HG03378 (cell line): ENCODE data around the gene VARS2.

Experiments used
- ATAC-seq: cut with Tn5 transposase; IDR thresholded peaks from one replicate; pipeline ENCODE4 v1.9.1; 2021; ENCODE audit warnings: mild to moderate bottlenecking, moderate library complexity; ENCODE audit not compliant: unreplicated experiment

Gene VARS2

GRCh38 chr6:30884521-30885480, 29.2 kb upstream of the VARS2 start:
- ATAC-seq = no peak

DNA sequence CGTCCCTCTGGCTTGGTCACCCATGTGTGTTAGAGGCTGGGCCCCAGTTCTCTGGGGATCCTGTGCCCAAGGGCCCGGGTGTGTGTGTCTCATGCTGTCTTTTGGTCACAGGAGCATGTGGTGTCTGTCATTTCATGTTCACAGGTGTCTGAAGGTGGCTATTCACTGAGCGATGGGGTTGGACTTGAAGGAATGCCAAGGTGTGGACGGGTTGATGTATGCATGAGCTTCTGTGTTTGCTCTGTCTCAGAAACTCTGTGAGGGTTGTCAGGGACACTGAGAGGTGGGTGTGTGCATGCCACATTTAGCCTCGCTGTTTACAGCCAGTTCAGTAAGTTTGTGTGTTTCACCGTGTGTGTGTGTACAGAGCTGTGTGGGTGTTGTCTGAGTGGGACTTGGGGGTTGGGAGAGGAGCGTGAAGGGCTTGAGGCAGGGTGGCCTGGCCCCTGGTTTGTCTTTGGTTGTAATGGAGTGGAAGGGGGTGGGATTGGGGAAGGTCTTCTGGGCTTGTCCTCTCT, 28.5 kb upstream of the VARS2 start:
- no peak for ATAC-seq

- ATAC-seq = no peak
These were observed 27.8 kb upstream of the VARS2 start for GRCh38 chr6:30885999-30886896.

GRCh38 chr6:30886897-30887255, 27.2 kb upstream of the VARS2 start:
- ATAC-seq = no peak

DNA sequence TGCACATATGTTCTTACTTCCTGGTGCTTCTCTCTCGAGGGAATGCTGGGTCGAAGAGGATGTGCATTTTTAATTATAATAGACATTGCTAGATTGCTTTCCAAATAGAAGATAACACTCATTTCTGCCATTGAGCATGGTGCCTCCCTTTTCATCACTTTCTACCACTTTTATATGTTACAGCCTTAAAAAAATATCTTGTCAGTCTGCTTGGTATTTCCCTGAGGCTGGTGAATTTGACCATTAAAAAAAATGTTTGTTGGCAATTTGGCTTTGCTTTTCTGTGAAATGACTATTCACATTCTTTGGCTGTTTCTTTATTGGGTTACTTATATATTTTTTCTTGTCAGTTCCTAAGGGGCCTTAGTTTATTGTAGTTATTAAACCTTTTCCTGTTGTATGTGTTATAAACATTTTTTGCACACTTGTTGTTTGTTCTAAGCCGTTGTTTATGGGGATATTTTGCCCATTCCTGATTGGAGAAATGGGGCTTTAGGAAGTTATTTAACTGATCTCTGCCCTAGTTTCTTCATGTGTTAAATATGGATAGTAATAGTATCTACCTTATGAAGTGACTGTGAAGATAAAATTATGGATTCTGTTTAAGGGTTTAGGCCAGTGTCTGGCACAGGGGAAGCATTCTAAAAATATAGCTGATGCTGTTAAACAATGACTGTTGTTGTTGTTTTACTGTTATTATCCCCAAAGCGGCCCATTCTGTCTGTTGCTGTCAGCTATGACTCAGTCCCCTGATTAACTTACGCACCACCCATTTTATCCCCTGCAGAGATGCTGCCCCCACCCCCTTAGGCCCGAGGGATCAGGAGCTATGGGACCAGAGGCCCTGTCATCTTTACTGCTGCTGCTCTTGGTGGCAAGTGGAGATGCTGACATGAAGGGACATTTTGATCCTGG, 25.9 kb upstream of the VARS2 start:
- ATAC-seq = no peak

- ATAC-seq = no peak
These were observed 25.1 kb upstream of the VARS2 start for GRCh38 chr6:30888816-30889495.

DNA sequence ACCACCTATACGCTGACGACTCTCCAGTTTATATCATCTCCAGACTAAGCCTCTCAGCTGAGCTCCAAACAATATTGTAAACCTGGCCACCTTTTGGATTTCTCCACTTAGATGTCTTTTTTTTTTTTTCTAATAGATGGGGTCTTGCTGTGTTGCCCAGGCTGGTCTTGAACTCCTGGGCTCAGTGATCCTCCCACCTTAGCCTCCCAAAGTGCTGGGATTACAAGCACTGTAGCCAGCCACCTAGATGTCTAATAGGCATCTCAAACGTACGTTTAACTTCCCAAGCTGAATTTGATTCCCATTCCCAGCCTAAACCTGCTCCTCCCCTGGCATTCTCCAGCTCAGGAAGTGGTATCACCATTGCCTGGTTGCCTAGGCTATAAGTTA, 24.5 kb upstream of the VARS2 start:
- ATAC-seq = no peak

DNA sequence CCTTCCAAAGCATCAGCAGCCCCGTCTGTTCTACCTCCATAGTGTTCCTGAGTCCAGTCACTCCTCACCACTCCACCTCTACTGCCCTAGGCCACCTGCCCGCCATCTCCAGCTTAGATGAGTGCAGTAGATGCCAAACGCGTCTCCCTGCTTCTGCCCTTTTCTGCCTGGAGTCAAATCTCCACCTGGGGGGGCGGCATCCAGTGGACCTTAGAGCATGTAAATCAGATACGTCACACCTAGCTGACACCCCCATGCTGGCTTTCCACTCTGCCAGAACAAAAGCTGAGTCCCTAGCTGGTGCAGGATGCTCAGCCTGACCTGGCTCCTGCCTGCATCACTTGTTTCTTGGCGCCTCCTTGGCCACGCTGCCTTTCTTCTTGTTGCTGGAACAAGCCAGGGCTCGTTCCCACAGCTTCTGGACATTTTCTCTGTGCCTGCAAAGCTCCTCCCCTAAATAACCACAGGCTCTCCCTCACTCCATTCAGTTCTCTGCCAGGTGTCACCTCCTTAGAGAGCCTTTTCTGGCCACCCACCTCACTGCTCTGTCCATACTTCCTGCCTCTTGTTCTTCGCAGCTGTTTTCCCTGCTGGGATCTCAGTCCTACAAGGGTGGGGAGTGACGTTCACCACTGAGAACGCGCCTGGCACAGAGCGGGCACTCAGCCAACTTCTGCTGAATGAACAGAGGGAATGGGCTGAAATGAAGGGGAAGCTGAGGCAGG, 24.0 kb upstream of the VARS2 start:
- no peak for ATAC-seq

- ATAC-seq = no peak
These were observed 23.2 kb upstream of the VARS2 start for GRCh38 chr6:30890646-30891449.

GRCh38 chr6:30891450-30891723, 22.7 kb upstream of the VARS2 start:
- no peak for ATAC-seq

DNA sequence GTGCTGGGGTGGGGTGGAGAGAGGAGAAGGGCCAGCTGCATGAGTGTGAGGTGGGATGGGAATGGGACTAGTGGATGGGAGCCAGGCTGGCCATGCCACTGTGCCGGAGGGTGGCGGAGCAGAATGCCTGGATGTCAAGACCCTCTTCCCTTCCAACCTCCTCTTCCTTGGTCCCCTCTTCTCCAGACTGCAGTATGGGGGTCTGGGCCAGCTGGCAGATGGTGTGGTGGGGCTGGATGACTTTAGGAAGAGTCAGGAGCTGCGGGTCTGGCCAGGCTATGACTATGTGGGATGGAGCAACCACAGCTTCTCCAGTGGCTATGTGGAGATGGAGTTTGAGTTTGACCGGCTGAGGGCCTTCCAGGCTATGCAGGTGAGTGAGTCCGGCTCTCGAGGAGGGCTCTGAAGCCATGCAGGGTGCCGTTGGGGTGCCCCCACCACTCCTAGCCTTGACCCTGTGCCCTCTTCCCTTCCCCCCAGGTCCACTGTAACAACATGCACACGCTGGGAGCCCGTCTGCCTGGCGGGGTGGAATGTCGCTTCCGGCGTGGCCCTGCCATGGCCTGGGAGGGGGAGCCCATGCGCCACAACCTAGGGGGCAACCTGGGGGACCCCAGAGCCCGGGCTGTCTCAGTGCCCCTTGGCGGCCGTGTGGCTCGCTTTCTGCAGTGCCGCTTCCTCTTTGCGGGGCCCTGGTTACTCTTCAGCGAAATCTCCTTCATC, 22.1 kb upstream of the VARS2 start:
- no peak for ATAC-seq

DNA sequence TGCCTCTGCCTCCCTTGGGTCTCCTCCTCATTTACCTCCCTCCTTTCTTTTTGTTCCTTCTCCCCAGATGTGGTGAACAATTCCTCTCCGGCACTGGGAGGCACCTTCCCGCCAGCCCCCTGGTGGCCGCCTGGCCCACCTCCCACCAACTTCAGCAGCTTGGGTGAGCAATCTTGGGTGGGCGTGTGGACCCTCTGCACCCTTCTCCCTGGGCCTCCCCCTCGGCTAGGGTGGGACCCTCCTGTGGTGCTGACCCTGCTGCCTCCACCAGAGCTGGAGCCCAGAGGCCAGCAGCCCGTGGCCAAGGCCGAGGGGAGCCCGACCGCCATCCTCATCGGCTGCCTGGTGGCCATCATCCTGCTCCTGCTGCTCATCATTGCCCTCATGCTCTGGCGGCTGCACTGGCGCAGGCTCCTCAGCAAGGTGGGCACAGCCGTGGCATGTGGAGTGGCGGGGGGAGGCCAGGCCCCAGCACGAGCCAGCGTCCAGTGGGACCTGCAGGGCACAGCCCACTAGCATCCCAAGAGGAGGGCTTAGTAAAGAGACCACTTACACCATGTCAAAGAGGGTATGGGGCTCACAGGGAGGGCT, 20.9 kb upstream of the VARS2 start:
- ATAC-seq = no peak

GRCh38 chr6:30893666-30894065, 20.4 kb upstream of the VARS2 start:
- ATAC-seq = no peak

DNA sequence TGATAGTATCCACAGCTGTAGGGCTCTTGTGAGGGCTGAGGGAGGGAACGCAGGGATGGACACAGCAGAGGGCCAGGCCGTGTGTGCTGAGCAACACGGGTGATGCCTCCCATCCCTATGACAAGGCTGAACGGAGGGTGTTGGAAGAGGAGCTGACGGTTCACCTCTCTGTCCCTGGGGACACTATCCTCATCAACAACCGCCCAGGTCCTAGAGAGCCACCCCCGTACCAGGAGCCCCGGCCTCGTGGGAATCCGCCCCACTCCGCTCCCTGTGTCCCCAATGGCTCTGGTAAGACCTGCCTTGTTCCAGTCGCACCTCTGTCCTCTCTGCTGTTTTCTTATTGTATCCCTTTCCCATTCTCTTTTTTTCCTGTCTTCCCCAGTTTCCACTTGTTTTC, 19.7 kb upstream of the VARS2 start:
- no peak for ATAC-seq

- ATAC-seq = no peak
These were observed 19.1 kb upstream of the VARS2 start for GRCh38 chr6:30894935-30895334.

DNA sequence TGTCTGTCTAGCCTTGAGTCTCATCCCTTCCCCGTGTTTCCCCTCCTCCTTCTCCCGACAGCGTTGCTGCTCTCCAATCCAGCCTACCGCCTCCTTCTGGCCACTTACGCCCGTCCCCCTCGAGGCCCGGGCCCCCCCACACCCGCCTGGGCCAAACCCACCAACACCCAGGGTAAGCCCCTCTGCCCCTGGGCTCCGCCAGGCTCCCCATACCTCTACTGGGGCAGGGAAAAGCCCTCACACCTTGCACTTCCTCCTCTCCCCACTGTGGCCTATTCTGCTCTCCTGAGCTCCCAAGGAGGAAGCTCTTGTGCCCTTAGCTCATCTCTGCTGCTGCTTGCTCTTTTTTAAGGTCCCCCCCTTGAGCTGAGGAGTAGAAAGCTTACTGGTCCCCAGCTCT, 18.7 kb upstream of the VARS2 start:
- ATAC-seq = no peak

GRCh38 chr6:30896541-30896940, 17.5 kb upstream of the VARS2 start:
- ATAC-seq = no peak

DNA sequence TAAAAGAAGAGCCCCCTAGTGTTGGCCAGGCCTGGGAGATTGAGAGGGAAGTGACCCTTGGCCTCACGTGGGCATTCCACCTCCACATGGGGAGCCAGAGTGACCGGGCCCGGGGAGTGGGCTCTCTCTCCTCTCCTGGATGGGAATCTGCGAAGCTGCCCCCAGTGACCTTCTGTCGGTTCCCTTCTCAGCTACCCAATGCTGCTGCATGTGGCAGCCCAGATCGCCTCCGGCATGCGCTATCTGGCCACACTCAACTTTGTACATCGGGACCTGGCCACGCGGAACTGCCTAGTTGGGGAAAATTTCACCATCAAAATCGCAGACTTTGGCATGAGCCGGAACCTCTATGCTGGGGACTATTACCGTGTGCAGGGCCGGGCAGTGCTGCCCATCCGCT, 16.2 kb upstream of the VARS2 start:
- ATAC-seq = no peak
